HFF-Myc (cell line): Measurements from ENCODE around the gene ATP2C1.
"Not testable (repeated sequence)": the region's sequence is repeated elsewhere in the genome, so short reads cannot be mapped to it uniquely, and the experiment has no call there.

Experiments used
- DNase-seq: peaks from one replicate; pipeline ENCODE4 v3.0.0-alpha.2; 2011; ENCODE audit warnings: low read depth; ENCODE audit errors: extremely low read depth
- H3K4me3 ChIP-seq: replicated peaks from 2 replicates; pipeline ENCODE4 v1.5.1; 2011; ENCODE audit warnings: low read depth, mild to moderate bottlenecking, control low read depth, low read length
- TF ChIP-seq, protein P1 (sequence below): IDR thresholded peaks from 2 replicates; pipeline ENCODE4 v1.5.1; 2012; ENCODE audit warnings: mild to moderate bottlenecking, low read depth, low read length, control low read depth; ENCODE audit errors: missing control alignments

The ATP2C1 gene

DNA sequence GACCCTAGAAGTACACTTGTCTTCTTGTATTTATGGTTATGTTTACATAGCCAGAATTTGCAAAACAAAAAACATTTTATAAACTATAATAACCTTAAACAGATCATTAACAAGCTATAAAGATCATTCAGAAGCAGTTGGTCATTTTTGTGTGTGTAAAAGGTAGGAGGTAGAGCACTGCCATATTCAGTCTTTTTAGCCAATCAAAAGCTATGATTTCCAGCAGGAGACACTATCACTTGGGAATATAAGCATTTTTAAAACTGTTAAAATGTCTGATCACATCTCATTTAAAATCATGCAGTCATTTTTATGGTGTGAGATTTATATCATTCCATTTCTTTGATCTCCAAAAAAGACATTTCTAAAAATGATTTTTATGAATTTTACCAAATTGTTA lies 42.6 kb upstream of the ATP2C1 start:
- no peak for DNase-seq
- TF ChIP-seq, protein P1, sequence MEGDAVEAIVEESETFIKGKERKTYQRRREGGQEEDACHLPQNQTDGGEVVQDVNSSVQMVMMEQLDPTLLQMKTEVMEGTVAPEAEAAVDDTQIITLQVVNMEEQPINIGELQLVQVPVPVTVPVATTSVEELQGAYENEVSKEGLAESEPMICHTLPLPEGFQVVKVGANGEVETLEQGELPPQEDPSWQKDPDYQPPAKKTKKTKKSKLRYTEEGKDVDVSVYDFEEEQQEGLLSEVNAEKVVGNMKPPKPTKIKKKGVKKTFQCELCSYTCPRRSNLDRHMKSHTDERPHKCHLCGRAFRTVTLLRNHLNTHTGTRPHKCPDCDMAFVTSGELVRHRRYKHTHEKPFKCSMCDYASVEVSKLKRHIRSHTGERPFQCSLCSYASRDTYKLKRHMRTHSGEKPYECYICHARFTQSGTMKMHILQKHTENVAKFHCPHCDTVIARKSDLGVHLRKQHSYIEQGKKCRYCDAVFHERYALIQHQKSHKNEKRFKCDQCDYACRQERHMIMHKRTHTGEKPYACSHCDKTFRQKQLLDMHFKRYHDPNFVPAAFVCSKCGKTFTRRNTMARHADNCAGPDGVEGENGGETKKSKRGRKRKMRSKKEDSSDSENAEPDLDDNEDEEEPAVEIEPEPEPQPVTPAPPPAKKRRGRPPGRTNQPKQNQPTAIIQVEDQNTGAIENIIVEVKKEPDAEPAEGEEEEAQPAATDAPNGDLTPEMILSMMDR = no peak
- no peak overlapping the region for H3K4me3 ChIP-seq

DNA sequence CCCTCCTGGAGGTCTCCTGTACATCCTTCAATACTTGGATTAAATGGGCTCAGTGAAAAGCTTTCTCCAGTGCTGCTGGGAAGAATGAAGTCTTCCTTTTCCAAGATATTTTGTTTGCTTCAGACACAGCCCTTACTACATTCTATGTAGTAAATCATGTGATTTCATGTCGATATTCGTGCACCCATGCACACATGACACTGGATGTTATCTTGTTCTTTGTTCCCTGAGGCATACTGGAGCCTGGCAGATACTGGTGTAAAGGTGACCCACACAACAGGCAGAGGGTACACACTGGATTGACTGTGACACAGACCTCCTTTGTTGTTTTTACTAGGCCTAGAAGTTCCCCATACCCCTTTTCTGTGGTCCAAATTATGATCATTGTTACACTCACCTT lies 40.3 kb upstream of the ATP2C1 start:
- TF ChIP-seq, protein P1 = no peak
- DNase-seq = no peak
- no peak overlapping the region for H3K4me3 ChIP-seq

DNA sequence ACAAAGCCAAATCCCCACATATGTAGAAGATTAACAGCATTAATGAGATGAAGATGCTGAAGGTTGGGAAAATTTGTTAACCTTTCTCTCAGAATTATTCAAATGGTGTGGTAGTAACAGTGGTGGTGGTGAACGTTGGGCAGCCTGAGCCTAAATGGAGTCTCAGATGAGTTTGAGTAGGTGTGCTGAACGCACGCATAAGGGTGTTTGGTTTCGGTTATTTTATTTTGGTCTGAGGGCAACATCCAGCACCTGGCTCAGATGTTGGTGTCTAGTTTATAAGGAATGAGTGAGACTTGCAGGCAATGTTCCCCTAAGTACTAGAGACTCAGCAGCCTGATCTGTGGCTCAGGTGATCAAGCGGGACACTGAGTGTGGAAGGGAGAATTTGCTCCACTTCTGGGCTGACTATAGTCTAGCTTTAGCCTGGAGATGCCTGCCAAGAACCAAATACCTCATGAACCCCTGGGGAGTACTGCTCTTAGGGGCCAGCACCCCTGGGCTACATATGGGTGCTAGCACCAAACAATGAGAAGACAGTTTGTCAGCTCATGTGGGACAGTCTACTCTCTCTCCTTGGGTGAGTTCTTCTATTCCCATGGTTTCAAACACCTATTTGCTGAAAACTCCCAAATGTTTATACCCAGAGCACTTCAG lies 39.5 kb upstream of the ATP2C1 start:
- DNase-seq = no peak
- TF ChIP-seq, protein P1 = no peak
- no peak overlapping the region for H3K4me3 ChIP-seq

DNA sequence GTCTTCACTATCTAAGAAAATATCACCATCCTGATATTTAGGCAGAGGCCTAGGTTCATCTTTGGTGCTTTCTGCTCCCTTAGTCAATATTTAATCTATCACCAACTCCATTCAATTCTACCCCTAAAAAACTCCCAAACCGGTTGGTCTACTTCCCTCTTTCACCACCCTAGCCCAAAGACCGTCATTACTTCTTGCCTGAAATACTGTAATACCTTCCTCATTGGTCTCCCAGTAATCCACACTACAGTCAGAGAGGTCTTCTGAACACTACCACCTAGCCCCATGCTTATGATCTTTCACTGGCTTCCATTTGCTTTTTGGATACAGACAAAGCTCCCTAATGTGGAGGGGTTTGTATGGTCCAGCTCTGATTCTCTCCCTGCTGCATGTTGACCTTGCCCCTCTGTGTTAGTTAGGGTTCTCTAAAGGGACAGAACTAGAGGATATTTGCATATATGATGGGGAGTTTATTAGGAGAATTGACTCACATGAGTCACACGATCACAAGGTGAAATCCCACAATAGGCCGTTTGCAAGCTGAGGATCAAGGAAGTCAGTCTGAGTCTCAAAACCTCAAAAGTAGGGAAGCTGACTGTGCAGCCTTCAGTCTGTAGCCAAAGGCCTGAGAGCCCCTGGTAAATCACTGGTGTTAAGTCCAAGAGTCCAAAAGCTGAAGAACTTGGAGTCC lies 36.4 kb upstream of the ATP2C1 start:
- no peak overlapping the region for H3K4me3 ChIP-seq
- no peak for DNase-seq
- TF ChIP-seq, protein P1 = no peak

DNA sequence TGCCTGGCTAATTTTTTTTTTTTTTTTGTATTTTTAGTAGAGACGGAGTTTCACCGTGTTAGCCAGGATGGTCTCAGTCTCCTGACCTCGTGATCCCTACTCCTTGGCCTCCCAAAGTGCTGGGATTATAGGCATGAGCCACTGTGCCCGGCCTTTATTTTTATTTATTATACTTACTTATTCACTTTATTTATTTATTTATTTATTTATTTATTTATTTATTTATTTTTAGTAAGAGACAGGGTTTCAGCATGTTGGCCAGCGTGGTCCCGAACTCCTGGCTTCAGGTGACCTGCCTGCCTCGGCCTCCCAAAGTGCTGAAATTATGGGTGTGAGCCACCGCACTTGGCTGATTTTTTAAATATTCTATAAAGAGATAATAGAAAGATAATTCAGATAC lies 31.8 kb upstream of the ATP2C1 start:
- H3K4me3 ChIP-seq, DNase-seq: not testable (repeated sequence)

DNA sequence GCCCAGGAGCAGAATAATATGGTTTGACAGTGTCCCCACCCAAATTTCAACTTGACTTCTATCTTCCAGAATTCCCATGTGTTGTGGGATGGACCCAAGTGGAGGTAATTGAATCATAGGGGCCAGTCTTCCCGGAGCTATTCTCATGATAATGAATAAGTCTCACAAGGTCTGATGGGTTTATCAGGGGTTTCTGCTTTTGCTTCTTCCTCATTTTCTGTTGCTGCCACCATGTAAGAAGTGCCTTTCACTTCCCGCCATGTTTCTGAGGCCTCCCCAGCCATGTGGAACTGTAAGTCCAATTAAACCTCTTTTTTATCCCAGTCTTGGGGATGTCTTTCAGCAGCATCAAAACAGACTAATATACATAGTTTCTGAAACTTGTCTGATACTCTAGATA lies 28.4 kb upstream of the ATP2C1 start:
- no peak for DNase-seq
- no peak overlapping the region for H3K4me3 ChIP-seq
- TF ChIP-seq, protein P1 = no peak

DNA sequence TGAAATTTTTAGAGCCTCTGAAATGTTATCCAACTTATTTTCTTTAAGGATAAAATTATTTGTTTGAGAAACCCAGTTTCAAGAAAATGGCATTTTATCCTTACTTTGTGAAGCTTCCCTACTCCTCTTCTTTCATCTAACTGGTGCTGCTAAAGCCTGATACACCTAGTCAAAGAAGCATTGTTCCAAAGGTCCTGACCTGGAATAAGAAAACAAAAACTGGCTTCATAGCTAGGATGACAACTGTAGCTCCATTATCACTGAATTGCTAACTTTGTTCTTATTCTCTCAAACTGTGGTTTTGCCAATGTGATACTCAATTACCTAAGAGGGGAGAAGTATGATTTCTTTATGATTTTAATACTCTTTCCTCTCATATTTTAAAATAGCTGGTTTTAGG lies 27.6 kb upstream of the ATP2C1 start:
- TF ChIP-seq, protein P1 = no peak
- DNase-seq = no peak
- no peak overlapping the region for H3K4me3 ChIP-seq
